ENCODE results near the gene MRS2. TPM values are rescaled to one million over a fixed set of nuclear protein-coding genes. Genes with fewer than 3 reads are reported as not detected.

MRS2 gene
- total RNA-seq, 1 experiment from 2014 or later, result 26.0 TPM

DNA sequence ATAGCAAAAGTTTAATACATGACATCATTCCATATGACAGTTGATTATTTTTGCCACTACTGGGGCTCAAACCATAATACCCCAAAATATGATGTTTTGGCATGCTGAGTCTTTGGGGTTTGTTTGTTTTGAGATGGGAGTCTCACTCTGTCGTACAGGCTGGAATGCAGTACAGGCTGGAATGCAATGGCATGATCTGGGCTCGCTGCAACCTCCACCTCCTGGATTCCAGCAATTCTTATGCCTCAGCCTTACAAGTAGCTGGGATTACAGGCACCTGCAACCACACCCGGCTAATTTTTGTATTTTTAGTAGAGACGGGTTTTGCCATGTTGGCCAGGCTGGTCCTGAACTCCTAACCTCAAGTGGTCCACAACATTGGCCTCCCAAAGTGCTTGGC is 1.3 kb upstream of the MRS2 start:
- DNase-seq (ENCODE audit: low read depth, low spot score), result no peak
- Histone ChIP-seq H3K27ac (ENCODE audit: low read length) (no peak overlapping the region), H3K9me3 (ENCODE audit: control insufficient read depth, insufficient read depth, low read depth, low read length) (no peaks in the 10 kb centered on the region), H3K4me3 (ENCODE audit: low read depth in 2 of 2, low read length in 2 of 2) (no peak overlapping the region), H3K4me1 (ENCODE audit: control insufficient read depth, insufficient read depth, low read length) (peaks cover 14% of the 10 kb centered on the region), H3K27me3 (ENCODE audit: control insufficient read depth, insufficient read depth, low read length) (no peaks in the 10 kb centered on the region; the same call in 1 of the 2 replicates), H3K36me3 (ENCODE audit: control insufficient read depth, insufficient read depth, low read length) (peaks cover 2% of the 10 kb centered on the region)
- ChIA-PET POLR2A (no interaction called here), CTCF (no interaction called here)
- no peak for ATAC-seq
- intact Hi-C loops (cut with micrococcal nuclease; ENCODE audit: unreplicated experiment) (no loop called here), in situ Hi-C loops (cut with HindIII; ENCODE audit: low pct_unique_long_range_greater_than_20kb, low sequenced_read_pairs) (no loop called here)
- BruUV-seq (replicated peaks), result no TSS peak
- TF ChIP-seq TCF7L2 (IDR thresholded peaks at IDR 0.05; ENCODE audit: low read depth, low read length) (no peak), SIN3A (IDR thresholded peaks at IDR 0.05; ENCODE audit: borderline replicate concordance, insufficient read depth, low read depth, low read length) (no peak), POLR2AphosphoS5 (IDR thresholded peaks at IDR 0.05; ENCODE audit: low read depth, low read length) (no peak)
- TF ChIP-seq, protein P1, sequence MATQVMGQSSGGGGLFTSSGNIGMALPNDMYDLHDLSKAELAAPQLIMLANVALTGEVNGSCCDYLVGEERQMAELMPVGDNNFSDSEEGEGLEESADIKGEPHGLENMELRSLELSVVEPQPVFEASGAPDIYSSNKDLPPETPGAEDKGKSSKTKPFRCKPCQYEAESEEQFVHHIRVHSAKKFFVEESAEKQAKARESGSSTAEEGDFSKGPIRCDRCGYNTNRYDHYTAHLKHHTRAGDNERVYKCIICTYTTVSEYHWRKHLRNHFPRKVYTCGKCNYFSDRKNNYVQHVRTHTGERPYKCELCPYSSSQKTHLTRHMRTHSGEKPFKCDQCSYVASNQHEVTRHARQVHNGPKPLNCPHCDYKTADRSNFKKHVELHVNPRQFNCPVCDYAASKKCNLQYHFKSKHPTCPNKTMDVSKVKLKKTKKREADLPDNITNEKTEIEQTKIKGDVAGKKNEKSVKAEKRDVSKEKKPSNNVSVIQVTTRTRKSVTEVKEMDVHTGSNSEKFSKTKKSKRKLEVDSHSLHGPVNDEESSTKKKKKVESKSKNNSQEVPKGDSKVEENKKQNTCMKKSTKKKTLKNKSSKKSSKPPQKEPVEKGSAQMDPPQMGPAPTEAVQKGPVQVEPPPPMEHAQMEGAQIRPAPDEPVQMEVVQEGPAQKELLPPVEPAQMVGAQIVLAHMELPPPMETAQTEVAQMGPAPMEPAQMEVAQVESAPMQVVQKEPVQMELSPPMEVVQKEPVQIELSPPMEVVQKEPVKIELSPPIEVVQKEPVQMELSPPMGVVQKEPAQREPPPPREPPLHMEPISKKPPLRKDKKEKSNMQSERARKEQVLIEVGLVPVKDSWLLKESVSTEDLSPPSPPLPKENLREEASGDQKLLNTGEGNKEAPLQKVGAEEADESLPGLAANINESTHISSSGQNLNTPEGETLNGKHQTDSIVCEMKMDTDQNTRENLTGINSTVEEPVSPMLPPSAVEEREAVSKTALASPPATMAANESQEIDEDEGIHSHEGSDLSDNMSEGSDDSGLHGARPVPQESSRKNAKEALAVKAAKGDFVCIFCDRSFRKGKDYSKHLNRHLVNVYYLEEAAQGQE (IDR thresholded peaks at IDR 0.05; ENCODE audit: insufficient read depth in 1 of 2, low read depth in 2 of 2, low read length in 1 of 2), result no peak
- TF ChIP-seq, protein P2, sequence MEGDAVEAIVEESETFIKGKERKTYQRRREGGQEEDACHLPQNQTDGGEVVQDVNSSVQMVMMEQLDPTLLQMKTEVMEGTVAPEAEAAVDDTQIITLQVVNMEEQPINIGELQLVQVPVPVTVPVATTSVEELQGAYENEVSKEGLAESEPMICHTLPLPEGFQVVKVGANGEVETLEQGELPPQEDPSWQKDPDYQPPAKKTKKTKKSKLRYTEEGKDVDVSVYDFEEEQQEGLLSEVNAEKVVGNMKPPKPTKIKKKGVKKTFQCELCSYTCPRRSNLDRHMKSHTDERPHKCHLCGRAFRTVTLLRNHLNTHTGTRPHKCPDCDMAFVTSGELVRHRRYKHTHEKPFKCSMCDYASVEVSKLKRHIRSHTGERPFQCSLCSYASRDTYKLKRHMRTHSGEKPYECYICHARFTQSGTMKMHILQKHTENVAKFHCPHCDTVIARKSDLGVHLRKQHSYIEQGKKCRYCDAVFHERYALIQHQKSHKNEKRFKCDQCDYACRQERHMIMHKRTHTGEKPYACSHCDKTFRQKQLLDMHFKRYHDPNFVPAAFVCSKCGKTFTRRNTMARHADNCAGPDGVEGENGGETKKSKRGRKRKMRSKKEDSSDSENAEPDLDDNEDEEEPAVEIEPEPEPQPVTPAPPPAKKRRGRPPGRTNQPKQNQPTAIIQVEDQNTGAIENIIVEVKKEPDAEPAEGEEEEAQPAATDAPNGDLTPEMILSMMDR (IDR thresholded peaks at IDR 0.05), result no peak

DNA sequence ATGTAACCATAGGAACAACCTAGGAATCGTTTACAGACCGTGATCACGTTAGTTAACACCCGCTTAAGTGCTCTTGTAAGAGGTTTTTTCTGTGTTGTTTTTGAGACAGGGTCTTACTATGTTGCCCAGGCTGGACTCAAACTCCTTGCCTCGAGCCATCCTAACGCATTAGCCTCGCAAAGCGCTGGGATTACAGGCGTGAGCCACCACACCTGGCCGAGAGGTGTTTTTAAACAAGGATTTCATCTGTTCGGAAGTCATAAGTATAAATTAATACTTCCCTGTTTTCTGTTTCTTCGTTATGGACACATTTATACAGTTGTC is 727 bp downstream of the MRS2 start:
- peak overlapping the region; percentile 69 to 95 for H3K4me3 ChIP-seq (ENCODE audit: low read depth in 2 of 2, low read length in 2 of 2)
- DNase-seq (ENCODE audit: low read depth, low spot score) (no peak), ATAC-seq (no peak)
- in situ Hi-C loops (cut with HindIII; ENCODE audit: low pct_unique_long_range_greater_than_20kb, low sequenced_read_pairs), result no loop called here
- intact Hi-C loops (cut with micrococcal nuclease; ENCODE audit: unreplicated experiment), result loop anchor here (2.0 kb wide), 1 partner anchor 45 kb away; the partner anchor contains the start of gene DCDC2
- peak overlapping the region; percentile 68 for H3K27ac ChIP-seq (ENCODE audit: low read length)
- H3K36me3 ChIP-seq (ENCODE audit: control insufficient read depth, insufficient read depth, low read length), result peaks cover 13% of the 10 kb centered on the region
- H3K4me1 ChIP-seq (ENCODE audit: control insufficient read depth, insufficient read depth, low read length), result peaks cover 14% of the 10 kb centered on the region
- CTCF ChIA-PET, result no interaction called here
- H3K9me3 ChIP-seq (ENCODE audit: control insufficient read depth, insufficient read depth, low read depth, low read length), result no peaks in the 10 kb centered on the region
- TF ChIP-seq, protein P1 (IDR thresholded peaks at IDR 0.05; ENCODE audit: insufficient read depth in 1 of 2, low read depth in 2 of 2, low read length in 1 of 2), result no peak
- no peak for TF ChIP-seq POLR2AphosphoS5 (IDR thresholded peaks at IDR 0.05; ENCODE audit: low read depth, low read length)
- TF ChIP-seq, protein P2 (IDR thresholded peaks at IDR 0.05), result no peak
- no peak for TF ChIP-seq TCF7L2 (IDR thresholded peaks at IDR 0.05; ENCODE audit: low read depth, low read length)
- no peak for TF ChIP-seq SIN3A (IDR thresholded peaks at IDR 0.05; ENCODE audit: borderline replicate concordance, insufficient read depth, low read depth, low read length)
- H3K27me3 ChIP-seq (ENCODE audit: control insufficient read depth, insufficient read depth, low read length), result no peaks in the 10 kb centered on the region
- no TSS peak for BruUV-seq (replicated peaks)
- POLR2A ChIA-PET, result no interaction called here
